ENCODE data around the gene TMTC1.

Gene TMTC1

GRCh38 chr12:29509503-29509902 lies 274.2 kb downstream of the TMTC1 start:
- Histone ChIP-seq H3K9me3 (no peaks in the 10 kb centered on the region), H3K27me3 (ENCODE audit: low read depth) (no peaks in the 10 kb centered on the region), H3K4me1 (no peaks in the 10 kb centered on the region), H3K36me3 (replicated peaks) (no peaks in the 10 kb centered on the region), H3K4me3 (no peak overlapping the region)
- in situ Hi-C loops (cut with MboI; ENCODE audit: low sequenced_read_pairs), result loop anchor here (25.0 kb wide), 2 partner anchors 197 to 1328 kb away; no protein-coding TSS in a partner anchor
- DNase-seq (ENCODE audit: low spot score in 2 of 2), result no peak

GRCh38 chr12:29508949-29509348 lies 274.8 kb downstream of the TMTC1 start:
- H3K36me3 ChIP-seq (replicated peaks), result no peaks in the 10 kb centered on the region
- DNase-seq (ENCODE audit: low spot score in 2 of 2), result no peak
- in situ Hi-C loops (cut with MboI; ENCODE audit: low sequenced_read_pairs), result loop anchor here (25.0 kb wide), 2 partner anchors 197 to 1328 kb away; no protein-coding TSS in a partner anchor
- no peaks in the 10 kb centered on the region for H3K4me1 ChIP-seq
- no peaks in the 10 kb centered on the region for H3K27me3 ChIP-seq (ENCODE audit: low read depth)
- no peaks in the 10 kb centered on the region for H3K9me3 ChIP-seq
- no peak overlapping the region for H3K4me3 ChIP-seq

GRCh38 chr12:29505122-29505521 lies 278.6 kb downstream of the TMTC1 start:
- Histone ChIP-seq H3K4me3 (no peak overlapping the region), H3K9me3 (no peaks in the 10 kb centered on the region), H3K4me1 (no peaks in the 10 kb centered on the region), H3K36me3 (replicated peaks) (no peaks in the 10 kb centered on the region), H3K27me3 (ENCODE audit: low read depth) (no peaks in the 10 kb centered on the region)
- in situ Hi-C loops (cut with MboI; ENCODE audit: low sequenced_read_pairs), result loop anchor here (25.0 kb wide), 2 partner anchors 193 to 1332 kb away; no protein-coding TSS in a partner anchor
- no peak for DNase-seq (ENCODE audit: low spot score in 2 of 2)

GRCh38 chr12:29503283-29503682 lies 280.5 kb downstream of the TMTC1 start:
- in situ Hi-C loops (cut with MboI; ENCODE audit: low sequenced_read_pairs), result loop anchor here (25.0 kb wide), 2 partner anchors 191 to 1334 kb away; no protein-coding TSS in a partner anchor
- no peak for DNase-seq (ENCODE audit: low spot score in 2 of 2)
- no peaks in the 10 kb centered on the region for H3K36me3 ChIP-seq (replicated peaks)

GRCh38 chr12:29499235-29499634 lies 284.5 kb downstream of the TMTC1 start:
- Histone ChIP-seq H3K27me3 (ENCODE audit: low read depth) (no peaks in the 10 kb centered on the region), H3K36me3 (replicated peaks) (no peaks in the 10 kb centered on the region), H3K4me1 (no peaks in the 10 kb centered on the region), H3K9me3 (no peaks in the 10 kb centered on the region), H3K4me3 (no peak overlapping the region)
- in situ Hi-C loops (cut with MboI; ENCODE audit: low sequenced_read_pairs), result no loop called here
- DNase-seq (ENCODE audit: low spot score in 2 of 2), result no peak

More at GRCh38 chr12:29503283-29503682, 280.5 kb downstream of the TMTC1 start:
- no peaks in the 10 kb centered on the region for H3K4me1 ChIP-seq
- H3K9me3 ChIP-seq, result no peaks in the 10 kb centered on the region
- no peak overlapping the region for H3K4me3 ChIP-seq
- H3K27me3 ChIP-seq (ENCODE audit: low read depth), result no peaks in the 10 kb centered on the region

GRCh38 chr12:29497588-29497987 lies 286.2 kb downstream of the TMTC1 start, which contains the start of gene OVCH1:
Gene OVCH1, minus strand, starts transcription at chr12:29497686. Its CDS starts 0 bp downstream, at chr12:29497686.
- Histone ChIP-seq H3K27me3 (ENCODE audit: low read depth) (no peaks in the 10 kb centered on the region), H3K9me3 (no peaks in the 10 kb centered on the region), H3K4me1 (no peaks in the 10 kb centered on the region), H3K4me3 (no peak within 1 kb of the TSS), H3K36me3 (replicated peaks) (no peaks in the 10 kb centered on the region)
- in situ Hi-C loops (cut with MboI; ENCODE audit: low sequenced_read_pairs), result no loop called here
- no peak for DNase-seq (ENCODE audit: low spot score in 2 of 2)

GRCh38 chr12:29492891-29493290 lies 290.9 kb downstream of the TMTC1 start:
- in situ Hi-C loops (cut with MboI; ENCODE audit: low sequenced_read_pairs), result no loop called here
- no peaks in the 10 kb centered on the region for H3K36me3 ChIP-seq (replicated peaks)
- no peak overlapping the region for H3K4me3 ChIP-seq
- H3K9me3 ChIP-seq, result no peaks in the 10 kb centered on the region
- H3K27me3 ChIP-seq (ENCODE audit: low read depth), result 0 out of 2 replicates have a peak, but pooled peaks cover 3% of the 10 kb centered on the region
- no peaks in the 10 kb centered on the region for H3K4me1 ChIP-seq
- no peak for DNase-seq (ENCODE audit: low spot score in 2 of 2)

- H3K27me3 ChIP-seq (ENCODE audit: low read depth), result peaks cover 6% of the 10 kb centered on the region; the same call in 1 of the 2 replicates
- no peak for DNase-seq (ENCODE audit: low spot score in 2 of 2)
- H3K4me3 ChIP-seq, result no peak overlapping the region
- no peaks in the 10 kb centered on the region for H3K36me3 ChIP-seq (replicated peaks)
- in situ Hi-C loops (cut with MboI; ENCODE audit: low sequenced_read_pairs), result no loop called here
- H3K9me3 ChIP-seq, result no peaks in the 10 kb centered on the region
- H3K4me1 ChIP-seq, result no peaks in the 10 kb centered on the region
These were observed 296.8 kb downstream of the TMTC1 start for GRCh38 chr12:29486972-29487371.

- Histone ChIP-seq H3K36me3 (replicated peaks) (no peaks in the 10 kb centered on the region), H3K9me3 (no peaks in the 10 kb centered on the region), H3K4me1 (no peaks in the 10 kb centered on the region), H3K27me3 (ENCODE audit: low read depth) (no peaks in the 10 kb centered on the region; the same call in 1 of the 2 replicates), H3K4me3 (no peak overlapping the region)
- no peak for DNase-seq (ENCODE audit: low spot score in 2 of 2)
- in situ Hi-C loops (cut with MboI; ENCODE audit: low sequenced_read_pairs), result no loop called here
These were observed 320.5 kb downstream of the TMTC1 start for GRCh38 chr12:29463198-29463597.

GRCh38 chr12:29460082-29460481 lies 323.7 kb downstream of the TMTC1 start:
- in situ Hi-C loops (cut with MboI; ENCODE audit: low sequenced_read_pairs), result no loop called here
- Histone ChIP-seq H3K36me3 (replicated peaks) (no peaks in the 10 kb centered on the region), H3K4me3 (no peak overlapping the region), H3K9me3 (no peaks in the 10 kb centered on the region), H3K27me3 (ENCODE audit: low read depth) (peaks cover 3% of the 10 kb centered on the region; the same call in 1 of the 2 replicates), H3K4me1 (no peaks in the 10 kb centered on the region)
- no peak for DNase-seq (ENCODE audit: low spot score in 2 of 2)

GRCh38 chr12:29455087-29455486 lies 328.7 kb downstream of the TMTC1 start:
- no peak for DNase-seq (ENCODE audit: low spot score in 2 of 2)
- H3K4me3 ChIP-seq, result no peak overlapping the region
- no peaks in the 10 kb centered on the region for H3K36me3 ChIP-seq (replicated peaks)
- in situ Hi-C loops (cut with MboI; ENCODE audit: low sequenced_read_pairs), result no loop called here
- H3K27me3 ChIP-seq (ENCODE audit: low read depth), result peaks cover 3% of the 10 kb centered on the region; the same call in 1 of the 2 replicates
- H3K4me1 ChIP-seq, result no peaks in the 10 kb centered on the region
- no peaks in the 10 kb centered on the region for H3K9me3 ChIP-seq

GRCh38 chr12:29451888-29452287 lies 331.9 kb downstream of the TMTC1 start:
- in situ Hi-C loops (cut with MboI; ENCODE audit: low sequenced_read_pairs), result no loop called here
- H3K4me1 ChIP-seq, result no peaks in the 10 kb centered on the region
- H3K36me3 ChIP-seq (replicated peaks), result no peaks in the 10 kb centered on the region
- H3K27me3 ChIP-seq (ENCODE audit: low read depth), result 0 out of 2 replicates have a peak, but pooled peaks cover 3% of the 10 kb centered on the region
- no peak for DNase-seq (ENCODE audit: low spot score in 2 of 2)
- H3K9me3 ChIP-seq, result no peaks in the 10 kb centered on the region
- no peak overlapping the region for H3K4me3 ChIP-seq

Measured in HAP-1 (cell line).